T1000 (cell line): ENCODE results near the gene UQCC2.

Source experiments
- DNase-seq: peaks from one replicate; lab custom pipeline; 2025; ENCODE audit warnings: mixed read lengths; lab: John Stamatoyannopoulos, UW

The UQCC2 gene

DNA sequence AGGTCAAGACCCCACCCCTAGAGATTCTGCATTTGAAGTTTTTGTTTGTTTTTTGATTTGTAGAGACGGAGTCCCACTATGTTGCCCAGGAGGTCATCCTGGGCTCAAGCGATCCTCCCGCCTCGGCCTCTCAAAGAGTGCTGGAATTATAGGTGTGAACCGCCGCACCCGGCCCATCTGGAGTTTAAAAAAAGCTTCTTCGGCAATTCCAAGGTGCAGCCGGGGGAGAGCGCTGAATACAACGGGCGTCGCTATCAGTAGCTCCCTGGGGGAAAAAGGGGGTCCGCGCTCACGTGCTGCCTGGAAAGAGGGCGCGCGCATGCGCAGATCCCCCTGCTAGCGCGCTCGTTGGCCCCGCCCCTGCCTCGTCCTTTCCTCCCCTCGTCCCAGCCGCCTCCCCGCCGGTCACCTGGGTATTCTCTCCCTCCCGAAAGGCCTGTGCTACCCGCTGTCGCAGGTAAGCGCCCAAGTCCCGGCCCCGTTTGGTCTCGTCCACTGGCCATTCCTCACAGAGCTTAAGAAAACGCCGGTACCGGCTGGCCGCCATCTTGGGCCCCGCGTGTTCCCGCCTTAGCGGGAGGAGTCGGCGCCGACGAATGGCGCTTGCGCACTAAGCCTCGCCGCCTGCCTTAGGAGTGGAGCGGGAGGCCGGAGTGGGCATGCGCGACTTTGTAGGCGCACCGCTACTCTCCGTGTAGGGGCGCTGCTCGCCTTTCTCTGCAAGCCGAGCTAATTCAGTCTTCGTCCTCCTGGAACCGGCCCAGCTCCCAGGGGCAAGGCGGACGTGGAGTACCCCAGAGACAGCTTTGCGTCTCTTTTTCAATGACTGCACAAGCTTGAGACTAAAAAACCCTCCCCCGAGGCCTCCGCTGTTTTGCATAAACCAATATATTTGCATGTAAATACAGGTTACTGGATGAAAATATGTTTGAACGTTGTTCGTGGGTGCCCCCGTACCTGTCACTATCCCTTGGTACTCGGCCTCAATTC is at the start of gene UQCC2:
Gene UQCC2, minus strand, starts transcription at position 561 of the 990 bp plus-strand sequence. Its CDS starts 14 bp downstream, at position 547.
- DNase-seq = peak; percentile 96

DNA sequence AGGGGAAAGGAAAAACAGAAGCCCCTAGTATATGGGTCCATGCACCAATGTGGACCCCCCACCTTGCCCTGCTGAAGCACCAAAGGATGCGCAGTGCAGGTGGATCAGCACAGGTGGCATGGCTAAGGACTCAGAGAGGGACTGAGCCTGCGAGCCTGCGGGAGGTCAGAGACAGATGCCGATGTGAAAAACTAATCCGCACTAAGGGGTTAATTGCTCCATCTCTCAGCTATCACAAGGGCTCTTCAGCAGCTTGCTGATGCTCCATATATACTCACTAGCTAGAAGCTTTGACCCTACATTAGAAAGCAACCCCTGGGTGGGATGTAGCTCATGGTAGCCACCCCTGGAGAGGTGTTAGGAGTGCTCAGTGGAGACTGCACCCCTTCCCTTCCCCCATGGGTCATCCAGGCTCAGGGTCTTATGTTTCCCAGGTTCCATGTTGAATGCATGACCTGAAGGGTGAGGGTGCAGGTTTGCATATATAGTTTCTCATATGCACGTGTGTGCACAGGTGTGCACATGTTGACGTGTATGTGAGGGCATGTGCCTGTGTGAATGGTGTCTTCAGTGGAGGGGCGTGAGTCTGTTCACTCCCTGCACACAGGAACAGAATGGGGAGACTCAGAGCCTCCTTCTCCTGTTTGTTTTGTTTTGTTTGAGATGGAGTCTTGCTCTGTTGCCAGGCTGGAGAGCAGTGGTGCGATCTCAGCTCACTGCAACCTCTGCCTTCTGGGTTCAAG is 48.6 kb upstream of the UQCC2 start:
- no peak for DNase-seq

DNA sequence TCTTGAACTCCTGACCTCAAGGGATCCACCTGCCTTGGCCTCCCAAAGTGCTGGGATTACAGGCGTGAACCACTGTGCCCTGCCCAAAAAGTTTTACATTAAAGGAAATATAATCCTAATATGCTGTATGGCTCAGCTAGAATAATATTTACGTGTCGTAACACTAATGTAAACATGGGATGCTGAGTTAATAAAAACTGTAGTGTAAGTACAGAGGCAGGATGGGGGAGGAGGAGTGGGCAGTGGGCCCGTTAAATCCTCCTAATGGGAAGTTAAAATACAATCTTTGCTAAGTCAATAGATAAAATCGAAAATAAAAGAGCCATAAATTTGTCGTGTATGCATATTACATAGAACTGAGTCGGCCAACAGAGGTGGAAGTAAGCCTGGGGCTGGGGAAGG is 47.3 kb upstream of the UQCC2 start:
- DNase-seq = no peak

DNA sequence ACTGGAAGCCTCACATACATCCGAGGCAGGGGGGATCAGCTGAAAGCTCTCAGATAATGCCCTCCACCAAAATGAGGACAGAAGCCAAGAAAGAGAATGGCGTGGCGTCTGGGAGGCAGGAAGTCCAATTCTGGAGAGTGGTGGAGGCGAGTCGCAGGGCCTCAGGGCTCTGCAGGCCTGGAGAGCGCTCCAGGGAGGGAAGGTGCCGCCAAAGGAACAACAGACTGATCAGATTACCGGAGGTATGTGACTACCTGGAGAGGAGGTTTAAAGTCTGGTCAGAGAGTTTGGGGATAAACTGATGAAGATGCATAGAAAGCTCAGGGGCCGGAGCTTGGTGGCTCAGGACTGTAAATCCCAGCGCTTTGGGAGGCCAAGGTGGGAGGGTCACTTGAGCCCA is 46.4 kb upstream of the UQCC2 start:
- no peak for DNase-seq

DNA sequence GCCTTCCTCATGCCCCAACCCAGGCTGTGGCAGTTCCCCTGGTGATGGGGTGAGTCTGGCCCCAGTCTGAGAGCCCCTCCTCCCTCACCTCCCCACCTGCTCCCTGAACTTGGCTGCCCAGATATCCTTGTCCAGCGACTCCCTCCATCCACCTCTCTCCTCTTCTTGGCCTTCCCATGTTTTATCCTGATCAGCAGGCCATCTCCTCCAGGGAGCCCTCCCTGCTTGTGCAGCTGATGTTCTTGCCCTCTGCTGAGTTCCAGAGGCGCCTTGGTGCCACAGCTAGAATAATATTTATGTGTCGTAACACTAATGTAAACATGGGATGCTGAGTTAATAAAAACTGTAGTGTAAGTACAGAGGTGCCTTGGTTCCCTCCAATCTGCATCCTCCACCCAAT is 45.6 kb upstream of the UQCC2 start:
- DNase-seq = no peak

DNA sequence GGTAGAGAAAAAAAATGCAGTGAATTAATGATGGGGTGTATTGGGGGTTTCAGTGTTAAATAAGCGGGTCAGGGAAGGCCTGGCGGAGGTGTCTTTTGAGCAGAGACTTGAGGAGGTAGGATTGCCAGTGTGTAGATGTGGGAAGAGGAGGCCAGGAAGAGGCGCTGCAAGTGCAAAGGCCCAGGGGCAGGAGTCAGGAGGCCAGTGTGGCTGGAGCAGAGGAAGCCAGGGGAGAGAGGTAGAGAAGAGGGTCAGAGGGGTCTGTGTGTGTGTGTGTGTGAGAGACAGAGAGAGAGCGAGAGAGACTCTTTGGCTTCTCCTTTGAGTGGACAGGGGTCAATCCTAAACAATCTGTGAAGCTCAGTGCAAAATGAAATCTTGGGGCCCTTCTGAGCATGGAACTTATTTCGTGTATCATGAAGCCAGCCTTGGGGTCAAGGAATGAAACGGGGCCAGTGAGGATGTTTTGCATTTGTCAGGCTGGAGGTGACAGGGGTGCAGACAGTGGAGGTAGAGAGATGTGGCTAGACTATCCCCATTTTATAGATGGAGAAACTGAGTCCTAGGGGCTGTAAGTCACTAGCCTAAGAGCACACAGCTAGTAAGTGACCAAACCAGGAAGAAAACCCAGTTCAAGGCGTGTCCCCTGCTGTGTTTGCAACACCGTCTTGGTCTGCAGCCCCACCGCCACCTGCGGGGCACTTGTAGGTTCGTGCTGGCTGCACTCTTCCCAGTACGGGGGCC is 44.9 kb upstream of the UQCC2 start:
- DNase-seq = no peak

DNA sequence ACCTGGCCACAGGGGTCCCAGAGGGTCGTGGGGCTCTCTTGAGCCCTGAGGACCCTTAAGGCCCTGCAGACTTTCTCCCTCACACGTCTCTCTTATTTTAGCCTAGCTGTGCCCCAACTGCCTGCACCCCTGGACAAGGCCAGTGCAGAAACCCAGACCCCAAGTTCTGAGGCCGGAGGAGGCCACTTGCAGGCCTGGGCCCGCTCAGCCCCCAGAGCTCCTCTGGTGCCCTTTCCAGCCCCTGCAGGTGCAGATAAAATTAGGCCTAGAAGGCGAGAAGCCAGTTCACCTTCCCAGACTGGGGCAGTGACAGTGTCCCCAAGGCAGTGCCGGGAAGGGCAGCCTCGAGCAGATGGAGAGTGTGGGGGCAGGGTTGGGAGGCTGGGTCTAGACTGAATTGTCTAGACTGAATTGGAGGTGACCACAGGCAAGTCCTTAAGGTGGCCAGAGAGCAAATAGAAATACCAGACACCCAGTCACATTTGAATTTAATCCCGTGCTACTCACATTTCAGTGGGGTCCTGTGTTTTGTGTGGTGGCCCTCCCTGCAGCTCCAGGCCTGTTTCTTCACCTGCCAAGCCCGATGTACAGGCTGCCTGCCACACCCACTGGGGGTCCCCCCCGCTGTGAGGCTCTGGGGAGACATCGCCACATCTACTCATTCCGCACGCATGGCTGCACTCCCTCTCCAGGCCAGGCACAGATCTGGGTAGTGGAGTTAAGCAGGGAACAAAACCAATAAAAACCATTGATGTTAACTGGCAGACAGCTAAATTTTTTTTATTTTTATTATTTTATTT is 43.8 kb upstream of the UQCC2 start:
- no peak for DNase-seq

DNA sequence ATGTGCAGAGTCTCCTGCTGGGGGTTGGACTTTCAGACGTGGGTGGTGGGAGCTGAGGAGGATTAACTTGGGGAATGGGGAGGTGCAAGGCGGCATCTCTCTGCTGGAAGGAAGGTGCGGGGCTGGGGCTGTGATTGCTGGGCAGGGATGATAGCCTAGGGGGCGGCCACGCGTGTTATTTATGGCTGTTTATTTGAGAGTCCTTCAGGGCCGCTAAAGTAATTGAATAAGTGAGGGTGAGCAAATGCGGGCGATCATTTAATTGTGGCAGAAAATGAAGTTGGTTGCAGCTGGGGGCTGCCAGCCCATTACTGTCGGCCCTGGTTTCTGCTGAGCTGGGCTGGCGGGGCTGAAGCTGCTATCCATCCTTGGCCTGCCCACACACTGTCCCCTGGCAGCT is 42.7 kb upstream of the UQCC2 start:
- DNase-seq = no peak

DNA sequence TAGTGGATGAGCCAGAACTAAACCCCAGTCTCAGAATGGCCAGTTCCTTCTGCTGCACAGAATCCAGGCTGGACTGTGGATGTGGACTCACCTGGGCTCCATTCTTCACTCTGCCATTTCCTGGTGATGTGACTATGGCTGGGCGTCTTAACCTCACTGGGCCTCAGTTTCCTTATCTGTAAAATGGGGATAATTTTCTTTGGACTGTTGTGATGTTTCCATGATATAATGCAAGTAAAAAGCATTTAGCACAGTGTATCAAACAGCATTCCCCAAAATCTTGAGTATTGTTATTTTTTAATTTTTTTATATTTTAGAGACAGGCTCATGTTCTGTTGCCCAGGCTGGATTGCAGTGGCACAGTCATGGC is 41.1 kb upstream of the UQCC2 start:
- no peak for DNase-seq

DNA sequence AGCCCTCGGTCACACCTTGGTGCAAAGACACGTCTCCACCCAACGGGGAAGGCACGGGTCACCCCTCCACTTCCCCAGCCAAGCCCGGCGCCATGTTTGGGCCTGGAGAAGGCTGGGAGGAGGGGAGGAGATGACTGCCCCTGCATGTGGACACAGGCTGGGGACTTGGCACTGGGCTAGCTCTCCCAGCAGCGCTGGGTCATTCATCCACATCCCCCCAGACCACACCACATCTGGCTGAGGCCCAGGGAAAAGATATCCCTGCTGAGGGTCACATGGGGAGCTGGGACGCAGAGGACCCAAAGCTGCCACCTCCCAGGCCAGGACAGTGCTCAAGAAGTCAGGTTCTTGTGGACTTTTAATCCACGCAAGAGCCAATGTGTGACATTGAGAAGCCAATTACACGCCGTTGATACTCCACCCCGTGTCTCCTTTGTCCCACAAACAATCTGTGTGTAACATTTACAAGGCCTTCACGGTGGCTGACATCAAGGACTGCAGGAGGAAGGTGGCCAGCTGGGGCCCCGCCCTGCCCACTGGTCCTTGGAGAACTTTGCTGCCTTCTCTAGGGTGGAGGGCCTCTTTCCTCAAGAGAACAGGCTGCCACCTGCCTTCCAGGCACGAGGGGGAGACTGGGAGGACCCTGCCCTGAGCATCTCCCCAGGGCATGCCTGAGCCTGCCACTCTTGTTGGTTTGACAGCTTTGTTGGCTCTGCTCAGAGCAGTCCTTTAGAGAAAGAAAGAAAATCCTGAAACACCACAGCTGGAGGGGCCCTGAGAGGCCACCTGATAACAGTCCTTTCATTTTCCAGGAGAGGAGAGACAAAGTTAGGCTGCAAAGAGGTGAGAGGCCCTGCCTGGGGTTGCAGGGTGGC is 40.5 kb upstream of the UQCC2 start:
- DNase-seq = no peak

DNA sequence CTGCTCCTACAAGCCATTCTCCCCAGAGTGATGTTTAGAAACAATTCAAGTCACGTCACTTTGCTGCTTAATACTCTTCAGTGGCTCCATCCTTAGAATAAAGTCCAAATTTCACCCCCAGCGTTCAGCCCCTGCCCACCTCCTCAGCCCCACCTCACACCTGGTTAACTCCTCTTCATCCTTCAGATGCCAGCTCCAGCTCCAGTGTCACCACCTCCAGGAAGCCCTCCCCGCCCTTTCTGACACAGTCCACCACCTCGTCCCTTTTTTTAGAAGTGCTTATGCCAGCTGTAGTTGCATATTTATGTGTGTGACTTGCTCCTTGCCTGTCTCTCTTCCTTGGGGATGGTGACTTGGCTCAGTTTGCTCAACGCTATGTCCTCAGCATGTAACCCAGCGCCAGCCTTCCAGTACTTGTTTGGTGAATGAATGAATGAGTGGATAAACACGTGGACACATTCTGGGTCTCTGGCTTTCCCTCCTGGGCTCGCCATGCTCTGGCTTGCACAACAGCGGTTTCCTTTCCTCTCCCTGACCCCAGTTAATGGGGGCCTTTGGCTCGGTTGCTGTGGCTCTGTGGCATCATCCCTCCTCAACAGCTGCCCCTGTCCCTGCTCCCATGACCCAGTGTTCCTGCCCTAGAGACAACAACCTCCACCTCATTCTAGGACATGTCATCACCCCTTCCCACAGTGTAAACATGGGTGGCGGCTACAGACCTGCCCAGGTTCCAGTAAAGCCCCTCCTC is 38.9 kb upstream of the UQCC2 start:
- no peak for DNase-seq

DNA sequence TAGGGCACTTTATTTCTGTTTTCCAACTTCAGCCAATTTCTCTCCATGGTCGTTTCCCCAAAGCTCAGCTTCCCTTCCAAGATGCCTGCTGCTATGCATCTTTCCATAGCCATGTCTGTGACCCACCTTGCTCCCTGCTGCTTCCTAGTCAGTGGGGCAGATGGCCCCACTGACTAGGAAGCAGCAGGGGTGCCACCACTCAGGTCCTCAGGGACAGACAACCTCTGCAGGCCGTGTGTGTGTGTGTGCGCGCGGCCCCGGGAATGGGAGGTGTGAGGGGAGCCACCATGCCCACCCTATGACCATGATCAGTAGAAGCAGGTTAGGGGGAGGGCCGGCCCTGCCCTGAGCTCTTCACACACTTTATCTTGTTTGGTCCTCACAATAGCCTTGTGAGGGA is 37.9 kb upstream of the UQCC2 start:
- no peak for DNase-seq

DNA sequence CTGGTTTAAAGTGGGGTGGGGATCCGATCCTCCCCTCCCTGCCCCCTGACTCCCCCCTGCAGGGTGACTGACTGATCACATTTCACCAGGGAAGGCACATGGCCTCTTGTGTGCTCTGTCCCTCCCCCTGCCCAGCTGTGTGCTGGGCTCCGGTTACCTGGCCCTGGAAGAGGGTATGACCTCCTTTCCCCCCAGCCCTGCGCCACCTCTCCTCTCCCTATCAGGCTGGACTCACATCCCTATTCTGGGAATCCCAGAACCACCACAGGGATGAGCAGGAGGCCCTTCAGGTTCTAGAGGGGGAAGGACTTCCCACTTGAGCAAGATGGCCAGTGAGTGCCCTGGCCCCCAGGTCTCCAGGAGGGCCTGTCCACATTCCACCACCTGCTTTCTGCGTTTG is 37.3 kb upstream of the UQCC2 start:
- DNase-seq = no peak

DNA sequence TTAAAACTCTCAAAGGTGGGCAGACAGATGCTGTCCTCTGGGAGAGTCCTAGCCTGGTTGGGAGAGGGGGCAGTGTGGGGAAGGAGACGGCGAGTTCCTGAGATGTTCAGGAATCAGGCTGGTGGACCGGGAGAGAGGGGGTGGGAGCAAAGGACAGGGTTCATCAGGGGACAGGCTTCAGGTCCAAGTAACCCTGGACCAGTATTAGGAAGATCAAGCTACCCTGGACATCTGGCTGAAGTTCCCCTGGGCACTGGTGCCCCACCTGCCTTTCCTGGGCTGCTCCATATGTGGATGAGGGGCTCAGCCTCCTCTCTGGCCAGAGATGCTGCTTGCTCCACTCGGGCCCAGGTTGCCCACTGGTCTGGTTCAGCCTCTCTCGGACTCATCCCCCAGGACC is 36.3 kb upstream of the UQCC2 start:
- DNase-seq = no peak

DNA sequence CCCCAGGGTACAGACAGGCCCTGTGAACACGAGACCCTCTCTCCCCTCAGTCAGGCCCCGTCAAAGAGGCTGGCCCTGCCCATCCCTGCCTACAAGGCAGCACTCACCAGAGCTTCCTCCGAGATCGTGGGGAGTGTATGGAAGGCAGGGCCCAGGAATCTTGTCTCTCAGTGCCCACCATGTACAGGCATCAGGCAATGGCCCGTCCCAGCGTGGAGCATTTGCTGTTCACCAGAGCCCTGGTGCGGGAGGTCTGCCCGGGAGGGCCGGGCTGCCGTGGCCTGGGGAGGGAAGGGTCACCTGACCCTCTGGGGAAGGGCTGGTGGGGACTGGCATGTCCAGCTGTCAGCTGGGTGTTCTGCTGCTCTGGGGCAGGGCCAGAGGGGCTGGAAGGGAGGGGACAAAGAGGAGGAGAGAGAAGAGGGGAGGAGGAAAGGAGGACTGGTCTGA is 35.2 kb upstream of the UQCC2 start, which contains the start of gene IP6K3:
Gene IP6K3, minus strand, starts transcription at position 255 of the 450 bp plus-strand sequence. CDS start 11,429 bp downstream, outside the sequence.
- DNase-seq = no peak

DNA sequence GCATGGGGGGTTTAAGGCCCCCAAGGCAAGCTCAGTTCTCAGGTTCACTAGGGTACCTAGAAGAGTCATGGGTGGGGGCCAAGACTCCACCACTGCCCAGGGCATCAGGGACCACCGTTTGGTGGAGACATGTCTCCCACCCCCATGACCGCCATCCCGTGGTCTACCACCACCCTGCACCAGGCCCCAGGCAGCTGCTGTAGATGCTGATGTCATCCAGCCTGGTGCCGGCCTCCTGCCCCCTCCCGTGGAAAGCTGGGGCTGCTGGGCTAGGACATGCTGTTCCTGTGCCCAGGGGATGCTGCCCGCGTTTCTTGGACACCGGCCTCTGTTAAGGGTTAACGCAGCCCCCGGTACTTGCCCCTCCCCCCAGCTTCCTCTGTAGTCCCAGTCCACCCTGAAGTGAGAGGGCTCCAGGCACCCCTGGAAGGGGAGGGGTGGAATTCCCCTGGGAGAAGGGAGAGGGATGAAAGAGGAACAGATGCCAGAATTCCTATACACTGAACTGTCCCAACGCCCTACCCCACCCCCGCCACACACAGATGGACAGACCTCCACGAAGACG is 34.6 kb upstream of the UQCC2 start:
- DNase-seq = peak; percentile 37

DNA sequence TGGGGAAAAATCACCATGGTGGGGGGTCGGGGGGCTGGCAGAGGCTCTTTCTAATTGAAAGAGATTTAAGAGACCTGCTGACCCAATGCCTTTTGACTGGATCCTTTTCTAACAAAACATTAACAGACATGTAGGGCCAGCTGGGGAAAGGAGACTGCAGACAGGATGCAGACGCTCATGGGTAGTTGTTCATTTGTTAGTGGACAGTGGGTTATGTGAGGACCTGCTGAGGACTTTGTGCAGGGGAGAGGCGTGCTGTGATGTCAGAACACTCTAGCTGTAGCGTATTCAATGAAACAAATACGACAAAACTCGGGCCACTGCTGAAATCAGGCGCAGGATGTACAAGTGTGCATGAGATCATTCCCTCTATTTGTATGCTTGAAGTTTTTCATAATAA is 34.0 kb upstream of the UQCC2 start:
- DNase-seq = no peak

DNA sequence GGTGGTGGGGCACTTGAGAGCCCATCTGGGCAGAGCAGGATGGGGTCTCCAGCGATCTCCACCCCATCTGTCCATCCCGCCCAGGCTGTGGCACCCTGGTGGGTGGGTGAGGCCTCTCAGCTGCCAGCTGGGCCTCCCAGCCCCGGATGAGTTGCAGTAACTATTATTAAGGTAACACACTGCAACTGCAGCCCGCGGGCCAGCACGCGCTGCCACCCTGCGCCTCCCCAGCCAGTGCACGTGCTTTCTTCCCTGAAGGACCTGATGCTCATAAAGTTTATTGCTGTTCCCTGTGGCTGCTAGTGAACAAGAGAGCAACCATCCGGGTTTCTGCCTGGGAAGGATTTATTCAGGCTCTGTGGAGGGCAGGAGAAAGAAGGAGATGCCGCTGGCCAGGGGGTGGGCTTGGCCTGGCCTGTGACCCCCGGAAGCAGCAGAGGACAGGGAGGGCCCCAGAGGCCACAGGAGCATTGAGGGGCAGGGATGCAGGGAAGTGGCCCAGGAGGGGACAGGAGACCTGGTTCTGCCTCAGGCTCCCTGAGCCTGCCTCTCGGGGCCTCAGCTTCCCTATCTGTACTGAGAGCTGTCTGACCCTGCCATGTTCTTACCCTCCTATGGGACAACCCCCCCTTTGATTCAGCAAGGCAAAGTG is 33.5 kb upstream of the UQCC2 start:
- DNase-seq = no peak
